ENCODE data around the gene NTS.

NTS gene

GRCh38 chr12:85923767-85924331 is 49.8 kb downstream of the NTS start:
- peak; percentile 41 for DNase-seq (ENCODE audit: low read depth)

- DNase-seq (ENCODE audit: low read depth), result no peak
Observed at GRCh38 chr12:85927166-85927565, 53.1 kb downstream of the NTS start.

Measured in ELR (cell line).